NCI-H2227 treated with DMSO at 0.1 percent for 48 hours (cell line): Measurements from ENCODE around the gene EDN3.

Experiments used
- DNase-seq: peaks from one replicate; lab custom pipeline; 2025; lab: John Stamatoyannopoulos, UW

The EDN3 gene

GRCh38 chr20:59308493-59309201, 8.2 kb downstream of the EDN3 start:
- no peak for DNase-seq

DNA sequence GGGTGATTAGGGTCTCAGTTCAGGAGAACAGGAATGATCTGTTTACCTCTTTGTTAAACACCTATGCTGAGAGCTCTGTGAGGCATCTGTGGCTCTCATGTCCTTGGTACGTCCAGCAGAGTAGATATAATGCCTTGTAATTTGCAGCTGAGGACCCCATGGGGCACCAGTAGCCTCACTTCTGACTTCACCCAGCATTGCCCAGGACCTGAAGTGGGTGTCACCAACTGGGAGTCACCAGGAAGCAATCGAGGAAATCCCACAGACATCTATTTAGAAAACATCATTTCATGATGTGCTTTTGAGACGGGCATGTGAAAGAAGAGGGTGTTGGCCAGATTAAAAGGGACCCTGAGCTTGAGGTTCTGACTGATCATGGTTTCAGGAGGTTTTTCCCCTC, 8.8 kb downstream of the EDN3 start:
- no peak for DNase-seq

GRCh38 chr20:59314997-59315396, 14.6 kb downstream of the EDN3 start:
- DNase-seq, result no peak

DNA sequence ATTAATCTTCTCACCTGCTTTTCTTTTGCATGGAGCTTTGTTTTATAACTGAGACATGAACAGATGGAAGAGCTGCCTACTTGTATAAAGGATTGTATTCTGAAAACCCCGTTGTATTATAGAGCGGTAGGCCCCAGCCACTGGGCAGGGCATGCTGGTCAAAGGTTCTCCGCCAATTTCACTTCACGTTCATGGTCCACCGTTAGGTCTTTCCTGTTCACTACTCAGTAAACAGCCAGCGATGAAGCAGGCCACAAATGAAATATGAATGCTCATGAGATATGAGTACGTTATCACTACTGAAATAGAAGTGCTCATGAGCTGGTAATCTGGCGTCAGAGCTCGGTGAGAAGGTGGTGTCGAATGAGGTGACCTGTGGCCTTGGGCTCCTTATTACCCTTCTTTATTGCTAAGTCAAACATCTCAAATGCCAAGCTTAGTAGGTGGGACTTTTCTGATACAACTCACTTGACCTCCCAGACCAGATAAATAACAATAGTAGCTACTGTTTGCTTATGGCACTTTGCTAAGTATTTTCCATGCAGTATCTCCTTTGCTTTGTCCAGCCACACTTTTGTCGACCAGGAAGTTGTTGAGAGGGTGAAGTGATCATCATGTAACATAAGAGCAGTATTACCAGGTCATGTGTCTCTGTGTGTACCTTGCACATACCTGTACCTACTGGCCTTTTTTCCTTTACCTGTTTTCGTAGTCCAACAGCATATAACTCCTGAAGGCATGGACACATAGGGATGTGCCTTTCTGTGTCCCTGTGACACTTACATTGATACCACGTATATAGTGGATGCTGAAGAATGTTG, 16.7 kb downstream of the EDN3 start:
- no peak for DNase-seq

GRCh38 chr20:59318201-59318790, 17.9 kb downstream of the EDN3 start:
- no peak for DNase-seq

DNA sequence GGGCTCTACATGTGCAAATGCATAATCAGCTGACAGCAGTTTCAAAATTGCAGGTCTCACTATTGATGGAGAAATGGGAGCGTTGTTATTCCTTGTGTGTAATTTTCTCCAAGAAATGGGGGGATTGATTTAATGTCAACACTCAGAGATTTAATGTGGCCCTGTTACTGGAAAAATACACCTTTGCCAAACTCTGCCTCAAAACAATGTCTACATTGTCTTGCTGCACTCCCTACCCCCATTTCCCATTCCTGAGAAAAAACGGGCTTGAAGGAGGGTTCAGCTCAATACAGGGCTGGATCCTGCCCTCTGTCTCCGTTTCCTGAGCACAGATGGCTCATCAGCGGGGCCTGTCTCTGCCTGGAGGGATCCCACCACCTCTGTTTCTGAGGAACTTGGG, 18.4 kb downstream of the EDN3 start:
- peak; percentile 75 for DNase-seq

DNA sequence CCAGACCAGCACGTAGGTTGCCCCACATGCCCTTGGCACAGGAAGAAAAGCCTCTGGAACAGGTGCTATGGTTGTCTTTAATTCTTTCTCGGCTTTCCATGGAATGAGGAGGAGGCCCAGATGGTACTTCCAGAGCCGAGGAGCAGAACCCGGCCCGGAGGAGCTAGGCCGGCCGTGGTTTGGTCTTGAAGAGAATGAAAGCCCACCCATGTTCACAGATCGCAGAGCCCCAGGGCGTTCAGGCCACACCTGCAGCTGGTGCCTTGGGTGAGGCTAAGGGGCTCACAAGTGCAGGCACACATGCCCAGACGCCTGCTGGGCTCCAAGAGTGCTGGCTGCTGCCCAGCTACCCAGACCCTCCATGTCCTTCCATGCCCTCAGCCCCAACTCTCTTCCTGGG, 20.0 kb downstream of the EDN3 start:
- no peak for DNase-seq

GRCh38 chr20:59320854-59321647, 20.6 kb downstream of the EDN3 start:
- no peak for DNase-seq

DNA sequence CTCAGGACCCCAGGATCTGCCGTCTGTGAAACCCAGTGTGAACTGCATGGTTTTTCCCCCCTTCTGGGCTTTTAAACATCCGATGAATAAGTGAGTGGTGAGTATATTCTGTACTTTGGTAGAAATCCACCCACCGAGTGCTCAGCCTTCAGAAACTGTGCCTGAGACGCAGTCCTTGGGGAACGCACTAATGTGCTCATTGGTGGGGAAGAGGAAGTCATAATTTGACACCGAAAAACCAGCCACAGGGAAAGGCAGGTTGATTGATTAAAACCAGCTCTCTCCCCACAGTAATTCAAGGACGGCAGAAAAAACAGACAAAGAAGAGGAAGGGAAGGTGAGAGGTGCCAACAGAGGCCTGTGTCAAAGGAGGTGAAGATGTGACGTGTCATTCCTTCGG, 21.7 kb downstream of the EDN3 start:
- DNase-seq, result no peak

GRCh38 chr20:59322585-59323454, 22.4 kb downstream of the EDN3 start:
- no peak for DNase-seq

- no peak for DNase-seq
Observed at GRCh38 chr20:59323731-59324130, 23.3 kb downstream of the EDN3 start.

GRCh38 chr20:59324521-59325141, 24.2 kb downstream of the EDN3 start:
- DNase-seq, result no peak

DNA sequence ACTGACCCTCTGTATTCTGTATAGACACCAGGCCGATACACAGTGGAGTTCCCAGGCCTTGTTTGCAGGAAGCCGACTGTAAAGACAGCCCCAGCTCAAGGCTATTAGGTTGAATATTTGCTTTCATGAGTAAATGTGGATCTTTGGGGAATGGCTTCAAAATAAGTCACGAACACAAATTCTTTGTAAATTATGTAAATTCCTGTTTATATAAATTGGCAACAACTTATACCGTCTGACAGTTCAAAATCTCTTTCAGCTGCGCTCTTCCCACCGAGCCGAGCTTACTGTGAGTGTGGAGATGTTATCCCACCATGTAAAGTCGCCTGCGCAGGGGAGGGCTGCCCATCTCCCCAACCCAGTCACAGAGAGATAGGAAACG, 24.7 kb downstream of the EDN3 start:
- no peak for DNase-seq

DNA sequence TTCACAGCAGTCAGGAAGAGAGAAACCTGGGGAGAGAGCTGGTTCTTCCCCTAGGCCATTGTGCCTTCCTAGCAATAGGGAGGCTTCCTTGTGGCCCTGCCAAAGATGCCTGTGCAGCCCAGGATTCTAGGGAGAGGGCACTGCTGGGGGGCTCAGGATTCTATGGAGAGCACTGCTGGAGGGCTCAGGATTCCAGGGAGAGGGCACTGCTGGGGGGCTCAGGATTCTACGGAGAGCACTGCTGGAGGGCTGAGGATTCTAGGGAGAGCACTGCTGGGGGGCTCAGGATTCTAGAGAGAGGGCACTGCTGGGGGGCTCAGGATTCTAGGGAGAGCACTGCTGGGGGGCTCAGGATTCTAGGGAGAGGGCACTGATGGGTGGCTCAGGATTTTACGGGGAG, 25.8 kb downstream of the EDN3 start:
- no peak for DNase-seq

DNA sequence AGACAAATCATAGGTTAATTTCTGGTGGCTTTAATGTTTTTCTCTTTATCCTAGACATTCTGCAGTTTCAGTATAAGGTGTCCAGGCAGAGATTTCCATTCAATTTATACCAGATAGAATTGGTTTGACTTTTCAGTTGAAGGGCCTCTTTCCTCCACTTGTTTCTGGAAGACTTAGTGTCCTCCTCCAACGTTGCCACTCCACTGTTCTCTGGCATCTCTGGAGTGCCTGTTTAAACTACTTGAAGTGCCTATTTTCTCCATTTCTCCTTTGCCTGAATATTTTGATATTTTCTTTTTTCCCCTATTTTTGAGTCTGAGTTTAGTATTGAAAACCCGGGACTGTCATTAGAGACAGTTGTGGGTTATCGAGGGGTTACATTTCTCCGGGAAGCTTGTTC, 27.7 kb downstream of the EDN3 start:
- no peak for DNase-seq

GRCh38 chr20:59331721-59332329, 31.4 kb downstream of the EDN3 start:
- no peak for DNase-seq

DNA sequence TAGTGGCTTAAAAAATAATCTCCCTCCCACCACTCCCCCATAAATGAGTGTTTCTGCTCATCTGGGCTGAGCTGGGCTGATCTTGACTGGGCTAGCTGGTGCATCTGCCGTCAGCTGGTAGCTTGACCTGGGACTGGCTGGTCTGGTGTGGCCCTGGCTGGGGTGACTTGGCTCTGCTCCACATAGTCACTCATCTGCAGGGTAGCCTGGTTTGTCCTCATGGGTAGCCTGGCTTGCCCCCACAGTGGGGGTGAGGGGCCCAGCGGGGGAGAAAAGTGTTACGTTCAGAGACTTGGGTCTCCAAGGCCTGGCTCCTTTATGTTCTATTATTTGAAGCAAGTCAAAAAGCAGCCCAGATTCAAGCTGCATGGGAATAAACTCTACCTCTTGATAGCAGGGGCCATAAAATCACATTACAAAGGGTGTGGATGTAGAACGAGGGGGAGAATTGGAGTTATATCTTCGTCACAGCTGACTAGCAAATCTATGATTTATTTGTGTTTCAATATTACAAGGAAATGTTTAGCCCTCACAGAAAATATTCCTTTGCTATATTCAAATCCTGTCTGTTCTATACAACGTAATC, 32.9 kb downstream of the EDN3 start:
- no peak for DNase-seq

GRCh38 chr20:59333951-59334350, 33.5 kb downstream of the EDN3 start:
- no peak for DNase-seq

DNA sequence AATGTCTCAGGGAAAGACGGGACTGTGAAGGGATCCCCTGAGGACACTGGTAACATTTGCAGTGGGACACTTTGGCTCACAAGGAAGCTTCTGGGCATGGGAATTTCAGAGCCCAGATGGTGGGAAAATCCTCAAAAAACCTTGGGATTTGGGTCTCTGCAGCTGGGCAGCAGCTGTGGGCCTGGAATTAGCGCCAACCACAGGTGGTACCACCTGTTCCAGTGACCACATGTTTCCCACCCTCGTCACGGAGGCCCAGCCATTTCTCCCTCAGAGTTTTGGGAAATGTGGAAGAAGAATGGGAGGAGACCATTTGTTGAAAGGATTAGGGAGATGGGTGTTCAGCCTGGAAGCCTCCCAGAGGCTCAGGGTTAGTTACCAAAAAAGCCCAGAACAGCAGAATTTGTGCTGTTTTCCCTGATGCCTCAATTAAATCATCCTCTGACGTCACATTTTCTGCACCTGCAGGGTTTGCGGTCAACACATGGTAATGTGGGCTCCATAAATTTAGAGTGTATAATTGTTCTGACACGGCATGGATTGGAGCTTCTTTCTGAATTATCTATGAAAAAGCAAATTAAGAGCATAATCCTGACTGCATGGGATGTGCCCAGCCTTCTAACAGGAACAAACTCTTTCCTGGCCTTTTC, 34.4 kb downstream of the EDN3 start:
- no peak for DNase-seq

- DNase-seq, result no peak
Observed at GRCh38 chr20:59335377-59335776, 35.0 kb downstream of the EDN3 start.
